ENCODE data around the gene S100A13.
"Not testable (repeated sequence)": the region's sequence is repeated elsewhere in the genome, so short reads cannot be mapped to it uniquely, and the experiment has no call there.

The S100A13 gene

GRCh38 chr1:153640861-153641260 is 13.6 kb upstream of the S100A13 start:
- POLR2A ChIA-PET = no interaction called here
- H3K9me3 ChIP-seq (ENCODE audit: control extremely low read depth in 1 of 5, control insufficient read depth in 4 of 5, insufficient read depth in 2 of 5, low read depth in 1 of 5, low read length in 4 of 5) = no peaks in the 10 kb centered on the region
- H3K27me3 ChIP-seq (replicated peaks in 2 of 5; ENCODE audit: control insufficient read depth in 4 of 5, insufficient read depth in 5 of 5, low read length in 4 of 5) = no peaks in the 10 kb centered on the region
- peaks cover 0 to 3% (median 1%) of the 10 kb centered on the region in 4 experiments for H3K4me1 ChIP-seq (ENCODE audit: control extremely low read depth in 1 of 4, control insufficient read depth in 4 of 4, insufficient read depth in 4 of 4, low read length in 3 of 4)
- WGBS (ENCODE audit: insufficient coverage) = 100% methylated on average over 2 of the region's 6 CpGs
- DNase-seq = no peak
- peaks cover 30 to 98% (median 74%) of the 10 kb centered on the region in 4 experiments for H3K36me3 ChIP-seq (ENCODE audit: control insufficient read depth in 4 of 4, insufficient read depth in 4 of 4, low read length in 3 of 4)
- H3K4me3 ChIP-seq (ENCODE audit: control insufficient read depth in 1 of 7, extremely low read depth in 1 of 7, insufficient read depth in 4 of 7, low read depth in 2 of 7, low read length in 6 of 7) = no peak overlapping the region
- CTCF ChIA-PET = interaction anchor here (1.2 to 1.5 kb wide), 2 partner anchors 12 to 13 kb away, joined by 3 to 4 read pairs; partner anchors contain the start of genes S100A1 and S100A13
- no peak overlapping the region for H3K27ac ChIP-seq (ENCODE audit: insufficient read depth in 1 of 2, low read depth in 1 of 2, low read length in 2 of 2, poor library complexity in 1 of 2, severe bottlenecking in 2 of 2)

- POLR2A ChIA-PET = interaction anchor here (1.2 kb wide), 1 partner anchor 18 kb away, joined by 3 read pairs; the partner anchor contains the start of gene SNAPIN
Measured at GRCh38 chr1:153640213-153640612, 12.9 kb upstream of the S100A13 start.

DNA sequence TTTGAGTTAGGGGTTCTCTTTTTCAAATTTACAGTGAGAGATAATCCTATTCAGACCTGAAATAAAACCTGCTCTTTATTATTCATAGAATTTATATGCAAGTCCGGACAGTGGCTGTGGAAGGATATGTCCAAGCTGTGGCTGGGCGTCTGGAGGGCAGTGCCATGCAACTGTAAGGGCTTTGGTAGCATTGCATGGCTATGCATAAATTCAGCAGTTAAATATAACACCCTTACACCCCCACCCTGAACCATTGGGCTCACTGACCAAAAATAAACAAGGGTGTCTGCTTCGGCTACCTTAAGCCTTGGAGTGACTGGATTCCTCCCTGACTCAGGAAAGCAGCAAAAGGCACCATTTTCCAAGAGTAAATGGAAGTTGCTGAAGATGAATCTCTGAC is 12.0 kb upstream of the S100A13 start:
- H3K9me3 ChIP-seq (ENCODE audit: control extremely low read depth in 1 of 5, control insufficient read depth in 4 of 5, insufficient read depth in 2 of 5, low read depth in 1 of 5, low read length in 4 of 5) = no peaks in the 10 kb centered on the region
- no peaks in the 10 kb centered on the region for H3K27me3 ChIP-seq (replicated peaks in 2 of 5; ENCODE audit: control insufficient read depth in 4 of 5, insufficient read depth in 5 of 5, low read length in 4 of 5)
- DNase-seq = no peak
- H3K27ac ChIP-seq (ENCODE audit: insufficient read depth in 1 of 2, low read depth in 1 of 2, low read length in 2 of 2, poor library complexity in 1 of 2, severe bottlenecking in 2 of 2) = no peak overlapping the region
- POLR2A ChIA-PET = interaction anchor here (0.7 to 1.0 kb wide), 2 partner anchors 23 to 376 kb away, joined by 3 read pairs; no protein-coding TSS in a partner anchor
- CTCF ChIA-PET = interaction anchor here (0.7 to 1.1 kb wide), 3 partner anchors 13 to 99 kb away, joined by 3 read pairs; partner anchors contain the start of gene S100A5
- H3K4me3 ChIP-seq (ENCODE audit: control insufficient read depth in 1 of 7, extremely low read depth in 1 of 7, insufficient read depth in 4 of 7, low read depth in 2 of 7, low read length in 6 of 7) = no peak overlapping the region
- peaks cover 28 to 83% (median 61%) of the 10 kb centered on the region in 4 experiments for H3K36me3 ChIP-seq (ENCODE audit: control insufficient read depth in 4 of 4, insufficient read depth in 4 of 4, low read length in 3 of 4)
- WGBS (ENCODE audit: insufficient coverage) = 100% methylated on average over 2 of the region's 3 CpGs
- peaks cover 0 to 13% (median 10%) of the 10 kb centered on the region in 4 experiments for H3K4me1 ChIP-seq (ENCODE audit: control extremely low read depth in 1 of 4, control insufficient read depth in 4 of 4, insufficient read depth in 4 of 4, low read length in 3 of 4)

More at GRCh38 chr1:153640213-153640612, 12.9 kb upstream of the S100A13 start:
- H3K27me3 ChIP-seq (replicated peaks in 2 of 5; ENCODE audit: control insufficient read depth in 4 of 5, insufficient read depth in 5 of 5, low read length in 4 of 5); H3K27ac ChIP-seq (ENCODE audit: insufficient read depth in 1 of 2, low read depth in 1 of 2, low read length in 2 of 2, poor library complexity in 1 of 2, severe bottlenecking in 2 of 2); DNase-seq; H3K9me3 ChIP-seq (ENCODE audit: control extremely low read depth in 1 of 5, control insufficient read depth in 4 of 5, insufficient read depth in 2 of 5, low read depth in 1 of 5, low read length in 4 of 5); H3K4me1 ChIP-seq (ENCODE audit: control extremely low read depth in 1 of 4, control insufficient read depth in 4 of 4, insufficient read depth in 4 of 4, low read length in 3 of 4); H3K4me3 ChIP-seq (ENCODE audit: control insufficient read depth in 1 of 7, extremely low read depth in 1 of 7, insufficient read depth in 4 of 7, low read depth in 2 of 7, low read length in 6 of 7): not testable (repeated sequence)
- H3K36me3 ChIP-seq (ENCODE audit: control insufficient read depth in 4 of 4, insufficient read depth in 4 of 4, low read length in 3 of 4) = peaks cover 28 to 92% (median 69%) of the 10 kb centered on the region in 4 experiments
- CTCF ChIA-PET = interaction anchor here (0.7 to 1.5 kb wide), 4 partner anchors 12 to 100 kb away, joined by 3 read pairs; partner anchors contain the start of gene S100A5
- WGBS (ENCODE audit: insufficient coverage) = 96% methylated on average over 2 of the region's 5 CpGs

DNA sequence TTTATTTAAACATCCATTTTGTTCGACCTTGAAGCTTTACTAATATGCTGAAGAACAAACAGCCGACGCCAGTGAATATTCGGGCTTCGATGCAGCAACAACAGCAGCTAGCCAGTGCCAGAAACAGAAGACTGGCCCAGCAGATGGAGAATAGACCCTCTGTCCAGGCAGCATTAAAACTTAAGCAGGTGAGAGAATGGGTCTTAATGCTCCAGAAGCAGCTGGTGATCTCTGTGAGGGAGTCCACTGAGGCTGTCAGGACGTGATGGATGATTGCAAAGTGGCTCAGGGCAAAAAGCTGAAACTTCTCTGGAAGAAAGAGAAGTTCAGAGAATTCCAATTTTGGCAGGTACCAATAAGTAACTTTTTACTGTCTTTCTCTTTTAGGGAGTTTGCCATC is 11.0 kb upstream of the S100A13 start:
- ChIA-PET POLR2A (interaction anchor here (1.0 kb wide), 1 partner anchor 24 kb away, joined by 3 read pairs; no protein-coding TSS in a partner anchor), CTCF (interaction anchor here (1.0 to 1.7 kb wide), 3 partner anchors 10 to 66 kb away, joined by 4 to 6 read pairs (median 6); partner anchors contain the start of gene S100A13)
- H3K4me3 ChIP-seq (ENCODE audit: control insufficient read depth in 1 of 7, extremely low read depth in 1 of 7, insufficient read depth in 4 of 7, low read depth in 2 of 7, low read length in 6 of 7) = no peak overlapping the region
- peaks cover 0 to 14% (median 11%) of the 10 kb centered on the region in 4 experiments for H3K4me1 ChIP-seq (ENCODE audit: control extremely low read depth in 1 of 4, control insufficient read depth in 4 of 4, insufficient read depth in 4 of 4, low read length in 3 of 4)
- 98% methylated on average over 5 of the region's 6 CpGs for WGBS (ENCODE audit: insufficient coverage)
- no peaks in the 10 kb centered on the region for H3K27me3 ChIP-seq (replicated peaks in 2 of 5; ENCODE audit: control insufficient read depth in 4 of 5, insufficient read depth in 5 of 5, low read length in 4 of 5)
- H3K9me3 ChIP-seq (ENCODE audit: control extremely low read depth in 1 of 5, control insufficient read depth in 4 of 5, insufficient read depth in 2 of 5, low read depth in 1 of 5, low read length in 4 of 5) = no peaks in the 10 kb centered on the region
- peaks cover 28 to 73% (median 52%) of the 10 kb centered on the region in 4 experiments for H3K36me3 ChIP-seq (ENCODE audit: control insufficient read depth in 4 of 4, insufficient read depth in 4 of 4, low read length in 3 of 4)
- no peak overlapping the region for H3K27ac ChIP-seq (ENCODE audit: insufficient read depth in 1 of 2, low read depth in 1 of 2, low read length in 2 of 2, poor library complexity in 1 of 2, severe bottlenecking in 2 of 2)
- DNase-seq = no peak

DNA sequence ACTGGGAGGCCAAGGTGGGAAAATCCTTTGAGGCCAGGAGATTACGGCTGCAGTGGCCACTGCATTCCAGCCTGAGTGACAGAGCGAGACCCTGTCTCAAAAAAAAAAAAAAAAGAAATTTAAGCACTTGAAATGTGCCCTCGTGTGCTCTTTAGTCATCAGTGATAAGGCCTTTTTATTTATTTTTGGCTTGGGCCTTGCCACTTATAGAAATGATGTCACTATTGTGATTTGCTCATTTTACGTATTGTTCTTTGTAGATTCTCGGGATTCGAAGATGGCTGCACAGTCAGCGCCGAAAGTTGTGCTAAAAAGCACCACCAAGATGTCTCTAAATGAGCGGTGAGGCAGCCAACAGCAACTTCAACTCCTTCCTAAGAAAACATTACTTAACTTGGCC is 9.0 kb upstream of the S100A13 start:
- Histone ChIP-seq H3K4me3 (ENCODE audit: control insufficient read depth in 1 of 7, extremely low read depth in 1 of 7, insufficient read depth in 4 of 7, low read depth in 2 of 7, low read length in 6 of 7) (no peak overlapping the region), H3K4me1 (ENCODE audit: control extremely low read depth in 1 of 4, control insufficient read depth in 4 of 4, insufficient read depth in 4 of 4, low read length in 3 of 4) (peaks cover 0 to 15% (median 11%) of the 10 kb centered on the region in 4 experiments), H3K27me3 (replicated peaks in 2 of 5; ENCODE audit: control insufficient read depth in 4 of 5, insufficient read depth in 5 of 5, low read length in 4 of 5) (no peaks in the 10 kb centered on the region), H3K9me3 (ENCODE audit: control extremely low read depth in 1 of 5, control insufficient read depth in 4 of 5, insufficient read depth in 2 of 5, low read depth in 1 of 5, low read length in 4 of 5) (no peaks in the 10 kb centered on the region), H3K36me3 (ENCODE audit: control insufficient read depth in 4 of 4, insufficient read depth in 4 of 4, low read length in 3 of 4) (peaks cover 17 to 53% (median 36%) of the 10 kb centered on the region in 4 experiments), H3K27ac (ENCODE audit: insufficient read depth in 1 of 2, low read depth in 1 of 2, low read length in 2 of 2, poor library complexity in 1 of 2, severe bottlenecking in 2 of 2) (no peak overlapping the region)
- ChIA-PET CTCF (no interaction called here), POLR2A (interaction anchor here (0.6 kb wide), 1 partner anchor 26 kb away, joined by 4 read pairs; no protein-coding TSS in a partner anchor)
- WGBS (ENCODE audit: insufficient coverage) = 90% methylated on average over 8 of the region's 9 CpGs
- DNase-seq = no peak

GRCh38 chr1:153635872-153636271 is 8.6 kb upstream of the S100A13 start:
- Histone ChIP-seq H3K27ac (ENCODE audit: insufficient read depth in 1 of 2, low read depth in 1 of 2, low read length in 2 of 2, poor library complexity in 1 of 2, severe bottlenecking in 2 of 2) (peak overlapping the region in 1 of 2 experiments; percentile 100), H3K4me3 (ENCODE audit: control insufficient read depth in 1 of 7, extremely low read depth in 1 of 7, insufficient read depth in 4 of 7, low read depth in 2 of 7, low read length in 6 of 7) (peak overlapping the region in 1 of 7 experiments; percentile 4), H3K9me3 (ENCODE audit: control extremely low read depth in 1 of 5, control insufficient read depth in 4 of 5, insufficient read depth in 2 of 5, low read depth in 1 of 5, low read length in 4 of 5) (no peaks in the 10 kb centered on the region), H3K27me3 (replicated peaks in 2 of 5; ENCODE audit: control insufficient read depth in 4 of 5, insufficient read depth in 5 of 5, low read length in 4 of 5) (no peaks in the 10 kb centered on the region), H3K4me1 (ENCODE audit: control extremely low read depth in 1 of 4, control insufficient read depth in 4 of 4, insufficient read depth in 4 of 4, low read length in 3 of 4) (peaks cover 0 to 15% (median 11%) of the 10 kb centered on the region in 4 experiments), H3K36me3 (ENCODE audit: control insufficient read depth in 4 of 4, insufficient read depth in 4 of 4, low read length in 3 of 4) (peaks cover 17 to 49% (median 34%) of the 10 kb centered on the region in 4 experiments)
- ChIA-PET CTCF (interaction anchor here (0.6 to 1.3 kb wide), 4 partner anchors 10 to 831 kb away, joined by 3 to 7 read pairs (median 3); no protein-coding TSS in a partner anchor), POLR2A (interaction anchor here (0.6 to 1.1 kb wide), 2 partner anchors 18 to 27 kb away, joined by 3 to 4 read pairs; no protein-coding TSS in a partner anchor)
- no peak for DNase-seq
- 100% methylated on average over 3 of the region's 7 CpGs for WGBS (ENCODE audit: insufficient coverage)

Measured in common myeloid progenitor, CD34-positive (primary cell).